NCI-H510A (cell line): Measurements from ENCODE around the gene CFP.

Experiments used
- DNase-seq: peaks from one replicate; lab custom pipeline; 2025; lab: John Stamatoyannopoulos, UW

Gene CFP

GRCh38 chrX:47574076-47574546, 55.6 kb downstream of the CFP start:
- no peak for DNase-seq

GRCh38 chrX:47573341-47574075, 56.2 kb downstream of the CFP start:
- DNase-seq = no peak
